GM12891 (cell line): Measurements from ENCODE around the gene PTPN14.

Experiments used
- PAX5 ChIP-seq: IDR thresholded peaks from 2 replicates; pipeline ENCODE4 v1.6.1; 2011; ENCODE audit warnings: low read length, moderate library complexity, mild to moderate bottlenecking; ENCODE audit not compliant: insufficient read depth, severe bottlenecking
- POLR2A ChIP-seq: IDR thresholded peaks from 2 replicates; pipeline ENCODE4 v1.6.1; 2011; ENCODE audit warnings: low read depth, low read length, control low read depth
- POLR2AphosphoS5 ChIP-seq: IDR thresholded peaks from 2 replicates; pipeline ENCODE4 v1.6.1; 2011; ENCODE audit warnings: low read depth, low read length, control low read depth
- POU2F2 ChIP-seq: IDR thresholded peaks from 2 replicates; pipeline ENCODE4 v1.6.1; 2011; ENCODE audit warnings: low read depth, mild to moderate bottlenecking, control low read depth, low read length, moderate library complexity
- SPI1 ChIP-seq: IDR thresholded peaks from 2 replicates; pipeline ENCODE4 v1.6.1; 2011; ENCODE audit warnings: low read depth, low read length, control low read depth
- TAF1 ChIP-seq: IDR thresholded peaks from 2 replicates; pipeline ENCODE4 v1.6.1; 2011; ENCODE audit warnings: low read depth, low read length, control low read depth

DNA sequence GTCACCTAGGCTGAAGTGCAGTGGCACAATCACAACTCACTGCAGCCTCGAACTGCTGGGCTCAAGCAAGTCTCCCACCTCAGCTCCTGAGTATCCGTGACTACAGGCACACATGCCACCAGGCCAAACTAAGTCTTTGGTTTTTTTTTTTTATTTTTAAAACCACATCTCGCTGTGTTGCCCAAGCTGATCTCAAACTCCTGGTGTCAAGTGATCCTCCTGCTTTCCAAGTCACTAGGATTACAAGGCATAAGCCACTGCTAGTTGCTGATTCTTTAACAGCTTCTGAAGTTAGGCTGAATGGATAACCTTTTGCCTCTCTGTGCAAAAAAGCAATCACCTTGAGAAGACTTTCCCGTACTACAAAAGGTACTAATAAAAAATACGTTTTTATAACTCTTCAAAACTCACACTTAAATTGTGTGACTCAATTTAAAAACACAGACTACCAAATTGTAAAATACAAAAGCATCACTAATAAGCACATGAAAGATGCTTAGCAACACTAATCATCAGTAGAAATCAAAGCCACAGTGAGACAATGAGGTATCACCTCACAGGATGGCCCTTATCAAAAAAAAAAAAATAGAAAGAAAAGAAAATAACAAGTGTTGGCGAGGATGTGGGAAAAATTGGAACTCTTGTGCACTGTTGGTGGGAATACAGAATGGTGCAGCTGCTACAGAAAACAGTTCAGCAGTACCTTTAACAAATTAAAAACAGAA lies 40.3 kb downstream of the PTPN14 start:
- TF ChIP-seq POLR2AphosphoS5, result no peak
- no peak for TF ChIP-seq POU2F2
- no peak for TF ChIP-seq POLR2A
- TF ChIP-seq SPI1, result no peak
- no peak for TF ChIP-seq PAX5
- TF ChIP-seq TAF1, result no peak
